RWPE2 (cell line): ENCODE measurements around the gene SPATA31C1.

Source experiments
- ATAC-seq: fragments of 200-7000 bp; cut with Tn5 transposase; 3 replicates; pipeline ENCODE4 v1.9.1; 2021; ENCODE audit warnings: low read depth
- DNase-seq: peaks from one replicate; pipeline ENCODE4 v3.0.0-alpha.2; 2020; ENCODE audit warnings: low spot score
- H3K27ac ChIP-seq: fragments of 450-650 bp; 2 replicates; pipeline ENCODE4 v1.5.1; 2017; ENCODE audit warnings: mild to moderate bottlenecking; ENCODE audit not compliant: poor library complexity, severe bottlenecking
- H3K27me3 ChIP-seq: fragments of 250-450 bp; sonication (Bioruptor Pico); 2 replicates; pipeline ENCODE4 v1.5.1; 2021; ENCODE audit warnings: mild to moderate bottlenecking, moderate library complexity; ENCODE audit not compliant: insufficient read depth, poor library complexity, severe bottlenecking
- H3K36me3 ChIP-seq: fragments of 250-450 bp; sonication (Bioruptor Pico); 2 replicates; pipeline ENCODE4 v1.5.1; 2020; ENCODE audit warnings: low read depth, mild to moderate bottlenecking, moderate library complexity
- H3K4me1 ChIP-seq: fragments of 250-450 bp; sonication (Bioruptor Pico); 2 replicates; pipeline ENCODE4 v1.5.1; 2021; ENCODE audit warnings: mild to moderate bottlenecking, moderate library complexity; ENCODE audit not compliant: insufficient read depth, poor library complexity, severe bottlenecking
- H3K4me3 ChIP-seq: fragments of 250-450 bp; sonication (Bioruptor Pico); 2 replicates; pipeline ENCODE4 v1.5.1; 2021; ENCODE audit warnings: mild to moderate bottlenecking, moderate library complexity; ENCODE audit not compliant: severe bottlenecking
- H3K9me3 ChIP-seq: fragments of 250-450 bp; sonication (Bioruptor Pico); 2 replicates; pipeline ENCODE4 v1.5.1; 2021; ENCODE audit warnings: mild to moderate bottlenecking, moderate library complexity; ENCODE audit not compliant: severe bottlenecking
- CTCF ChIP-seq: fragments of 450-650 bp; IDR thresholded peaks from one replicate; pipeline ENCODE4 v1.5.1; 2017; ENCODE audit warnings: mild to moderate bottlenecking, moderate library complexity; ENCODE audit not compliant: poor library complexity, severe bottlenecking

Gene SPATA31C1

GRCh38 chr9:87957839-87958238 lies 40.1 kb downstream of the SPATA31C1 start:
- Histone ChIP-seq H3K9me3 (no peaks in the 10 kb centered on the region), H3K27ac (no peak overlapping the region), H3K27me3 (no peaks in the 10 kb centered on the region), H3K4me3 (no peak overlapping the region), H3K4me1 (no peaks in the 10 kb centered on the region), H3K36me3 (no peaks in the 10 kb centered on the region)
- ATAC-seq, result no peak
- DNase-seq, result no peak
- TF ChIP-seq CTCF, result no peak

GRCh38 chr9:87958591-87958990 lies 40.8 kb downstream of the SPATA31C1 start:
- DNase-seq, result no peak
- H3K27me3 ChIP-seq, result no peaks in the 10 kb centered on the region
- H3K4me3 ChIP-seq, result no peak overlapping the region
- TF ChIP-seq CTCF, result no peak
- H3K36me3 ChIP-seq, result no peaks in the 10 kb centered on the region
- no peak overlapping the region for H3K27ac ChIP-seq
- H3K4me1 ChIP-seq, result no peaks in the 10 kb centered on the region
- ATAC-seq, result no peak
- H3K9me3 ChIP-seq, result no peaks in the 10 kb centered on the region

- TF ChIP-seq CTCF, result no peak
- ATAC-seq (no peak), DNase-seq (no peak)
- no peaks in the 10 kb centered on the region for H3K4me1 ChIP-seq
- H3K36me3 ChIP-seq, result no peaks in the 10 kb centered on the region
- H3K27ac ChIP-seq, result no peak overlapping the region
- H3K27me3 ChIP-seq, result no peaks in the 10 kb centered on the region
- no peak overlapping the region for H3K4me3 ChIP-seq
- no peaks in the 10 kb centered on the region for H3K9me3 ChIP-seq
Measured at GRCh38 chr9:87959916-87960581, 42.3 kb downstream of the SPATA31C1 start.

GRCh38 chr9:87963770-87964169 lies 46.0 kb downstream of the SPATA31C1 start:
- TF ChIP-seq CTCF, result no peak
- H3K9me3 ChIP-seq, result no peaks in the 10 kb centered on the region
- no peaks in the 10 kb centered on the region for H3K4me1 ChIP-seq
- H3K27me3 ChIP-seq, result no peaks in the 10 kb centered on the region
- ATAC-seq (no peak), DNase-seq (no peak)
- H3K27ac ChIP-seq, result no peak overlapping the region
- no peaks in the 10 kb centered on the region for H3K36me3 ChIP-seq
- H3K4me3 ChIP-seq, result no peak overlapping the region

- H3K36me3 ChIP-seq, result no peaks in the 10 kb centered on the region
- no peak for TF ChIP-seq CTCF
Measured at GRCh38 chr9:87964826-87965225, 47.1 kb downstream of the SPATA31C1 start.

More at GRCh38 chr9:87964826-87965225, 47.1 kb downstream of the SPATA31C1 start:
- no peak for ATAC-seq
- Histone ChIP-seq H3K27ac (no peak overlapping the region), H3K27me3 (no peaks in the 10 kb centered on the region), H3K4me3 (no peak overlapping the region), H3K9me3 (no peaks in the 10 kb centered on the region), H3K4me1 (no peaks in the 10 kb centered on the region)
- no peak for DNase-seq
